Measurements from ENCODE around the gene B3GNT8.
"Not testable (repeated sequence)": the region's sequence is repeated elsewhere in the genome, so short reads cannot be mapped to it uniquely, and the experiment has no call there.

Gene B3GNT8

GRCh38 chr19:41398050-41398418 lies 29.1 kb downstream of the B3GNT8 start:
- FAIRE-seq: no peak
- no peak for DNase-seq (ENCODE audit: extremely low spot score, insufficient read length, low read depth)

GRCh38 chr19:41397086-41398049 lies 29.8 kb downstream of the B3GNT8 start, which contains the start of the genes BCKDHA and EXOSC5:
Gene BCKDHA (plus strand): TSS chr19:41397818. CDS start chr19:41397828, 10 bp downstream.
Gene EXOSC5 (minus strand): TSS chr19:41397359. CDS start chr19:41397328, 31 bp downstream.
- DNase-seq (ENCODE audit: extremely low spot score, insufficient read length, low read depth): peak; percentile 97
- peak; percentile 99 for FAIRE-seq

- DNase-seq (ENCODE audit: extremely low spot score, insufficient read length, low read depth) (no peak), FAIRE-seq (no peak)
Measured at GRCh38 chr19:41395355-41395754, 31.8 kb downstream of the B3GNT8 start.

- no peak for FAIRE-seq
- no peak for DNase-seq (ENCODE audit: extremely low spot score, insufficient read length, low read depth)
Measured at GRCh38 chr19:41392775-41393174, 34.4 kb downstream of the B3GNT8 start.

GRCh38 chr19:41391618-41392017 lies 35.6 kb downstream of the B3GNT8 start:
- FAIRE-seq (no peak), DNase-seq (ENCODE audit: extremely low spot score, insufficient read length, low read depth) (no peak)

GRCh38 chr19:41386442-41386841 lies 40.7 kb downstream of the B3GNT8 start:
- no peak for FAIRE-seq
- no peak for DNase-seq (ENCODE audit: extremely low spot score, insufficient read length, low read depth)

- FAIRE-seq (no peak), DNase-seq (ENCODE audit: extremely low spot score, insufficient read length, low read depth) (no peak)
Measured at GRCh38 chr19:41384351-41384750, 42.8 kb downstream of the B3GNT8 start.

- not testable (repeated sequence) for DNase-seq (ENCODE audit: extremely low spot score, insufficient read length, low read depth); FAIRE-seq
Measured at GRCh38 chr19:41381536-41381935, 45.6 kb downstream of the B3GNT8 start.

GRCh38 chr19:41377977-41378709 lies 49.0 kb downstream of the B3GNT8 start:
- DNase-seq (ENCODE audit: extremely low spot score, insufficient read length, low read depth) (peak; percentile 14), FAIRE-seq (peak; percentile 60)

GRCh38 chr19:41376998-41377365 lies 50.2 kb downstream of the B3GNT8 start:
- FAIRE-seq (no peak), DNase-seq (ENCODE audit: extremely low spot score, insufficient read length, low read depth) (no peak)

- DNase-seq (ENCODE audit: extremely low spot score, insufficient read length, low read depth) (no peak), FAIRE-seq (no peak)
Measured at GRCh38 chr19:41376241-41376997, 50.8 kb downstream of the B3GNT8 start, which contains the start of gene TMEM91. Gene TMEM91 (plus strand): TSS chr19:41376533. CDS start chr19:41378310, 1,777 bp downstream.
